ENCODE measurements around the gene RPL18.

RPL18 gene

GRCh38 chr19:48629297-48629598 lies 10.3 kb upstream of the RPL18 start:
- DNase-seq = no peak

- DNase-seq = no peak
These were observed 9.7 kb upstream of the RPL18 start for GRCh38 chr19:48628486-48629296.

GRCh38 chr19:48627865-48628314 lies 8.9 kb upstream of the RPL18 start:
- DNase-seq = no peak

- DNase-seq = peak; percentile 55
These were observed 8.4 kb upstream of the RPL18 start for GRCh38 chr19:48627201-48627864.

GRCh38 chr19:48625891-48626327 lies 6.9 kb upstream of the RPL18 start:
- DNase-seq = no peak

GRCh38 chr19:48624791-48625723 lies 6.1 kb upstream of the RPL18 start:
- no peak for DNase-seq

- DNase-seq = peak; percentile 99
These were observed 5.2 kb upstream of the RPL18 start for GRCh38 chr19:48624067-48624594.

GRCh38 chr19:48623556-48624066 lies 4.6 kb upstream of the RPL18 start:
- no peak for DNase-seq

- no peak for DNase-seq
These were observed 961 bp upstream of the RPL18 start for GRCh38 chr19:48619692-48620585.

- no peak for DNase-seq
These were observed 581 bp downstream of the RPL18 start for GRCh38 chr19:48618278-48618915.

- DNase-seq = no peak
These were observed 1.6 kb downstream of the RPL18 start for GRCh38 chr19:48617146-48617937.

- DNase-seq = no peak
These were observed 2.4 kb downstream of the RPL18 start for GRCh38 chr19:48616491-48617056.

- DNase-seq = no peak
These were observed 2.9 kb downstream of the RPL18 start for GRCh38 chr19:48616041-48616436.

GRCh38 chr19:48615231-48616040 lies 3.5 kb downstream of the RPL18 start:
- no peak for DNase-seq

GRCh38 chr19:48614436-48615230 lies 4.3 kb downstream of the RPL18 start, which contains the start of gene FAM83E:
Gene FAM83E (minus strand): TSS chr19:48615076. CDS start chr19:48613372, 1,704 bp downstream.
- peak; percentile 49 for DNase-seq

- DNase-seq = no peak
These were observed 5.0 kb downstream of the RPL18 start for GRCh38 chr19:48613852-48614435.

- no peak for DNase-seq
These were observed 5.7 kb downstream of the RPL18 start for GRCh38 chr19:48613024-48613851.
